Measurements from ENCODE around the gene SLC51A.

GRCh38 chr3:196198081-196198675 lies 18.2 kb upstream of the SLC51A start:
- TF ChIP-seq CTCF (IDR thresholded peaks at IDR 0.05), result no peak
- no peak for TF ChIP-seq POLR2A (IDR thresholded peaks at IDR 0.05)
